K562 (cell line): ENCODE measurements around the gene CACNB2. TPM values are rescaled to one million over a fixed set of nuclear protein-coding genes. Genes with fewer than 3 reads are reported as not detected.

Experiments
- ATAC-seq: fragments of 200-7000 bp; cut with Tn5 transposase; 3 replicates; pipeline ENCODE4 v1.9.1; 2020; ENCODE audit warnings: moderate library complexity
- BruUV-seq: library from RNA; stranded (reverse); fragments of 400-500 nt; replicated peaks from 2 replicates; lab custom pipeline; 2021; lab: Mats Ljungman, UMichigan
- CTCF ChIA-PET: fragments of 300-600 bp; formaldehyde crosslinking; extraction: SDS; loops from one replicate; lab custom pipeline; 2021; ENCODE audit warnings: low intra/inter-chr PET ratio; lab: Yijun Ruan, JAX
- POLR2A ChIA-PET: fragments of 300-600, 350-650 bp; sonication (Branson Sonifier 250); formaldehyde crosslinking; extraction: SDS; loops from one replicate; lab custom pipeline; 2021; ENCODE audit warnings: antibody characterized with exemption, inconsistent platforms; lab: Yijun Ruan, JAX
- DNase-seq, 4 experiments: peaks; one replicate each; pipeline versions ENCODE4 v3.0.0 to v3.0.0-alpha.2; 2011 to 2018; ENCODE audit warnings: low spot score in 3 of 4, mixed read lengths in 3 of 4; ENCODE audit errors: extremely low read depth in 1 of 4
- FAIRE-seq: peaks from 2 replicates; lab custom pipeline; 2011; peaks lifted over from hg19 to GRCh38; lab: Jason Lieb, UNC
- H2AFZ ChIP-seq: 2 replicates; pipeline ENCODE4 v1.6.0; 2011; ENCODE audit warnings: low read depth, low read length, control low read depth, inconsistent platforms
- H3K27ac ChIP-seq: fragments of 200-600 bp; 3 replicates; pipeline ENCODE4 v1.8.0; 2011; ENCODE audit warnings: low read depth, mild to moderate bottlenecking, control low read depth, inconsistent platforms, low read length, moderate library complexity, mixed read lengths; ENCODE audit errors: extremely low read depth
- H3K27me3 ChIP-seq, 2 experiments: fragments of 300-600 bp in 1 of 2; 2 replicates in 1 of 2; 3 replicates in 1 of 2; pipeline versions ENCODE4 v1.6.0 to v1.8.0; 2011; ENCODE audit warnings: inconsistent platforms in 2 of 2, low read length in 2 of 2, mild to moderate bottlenecking in 1 of 2, mixed read lengths in 1 of 2, moderate library complexity in 1 of 2; ENCODE audit not compliant: control insufficient read depth in 2 of 2, insufficient read depth in 2 of 2
- H3K36me3 ChIP-seq: fragments of 300-600 bp; 3 replicates; pipeline ENCODE4 v1.8.0; 2011; ENCODE audit warnings: mild to moderate bottlenecking, low read length, inconsistent platforms; ENCODE audit not compliant: control insufficient read depth, insufficient read depth
- H3K4me1 ChIP-seq, 2 experiments: fragments of 200-600 bp in 1 of 2; replicated peaks in 1 of 2; 2 replicates in 1 of 2; 3 replicates in 1 of 2; pipeline versions ENCODE4 v1.5.1 to v1.8.0; 2011; ENCODE audit warnings: inconsistent platforms in 2 of 2, low read length in 2 of 2, mild to moderate bottlenecking in 1 of 2, mixed read lengths in 1 of 2, moderate library complexity in 1 of 2; ENCODE audit not compliant: control insufficient read depth in 2 of 2, insufficient read depth in 2 of 2
- H3K4me2 ChIP-seq: 2 replicates; pipeline ENCODE4 v1.6.1; 2011; ENCODE audit warnings: low read length, control low read depth, inconsistent platforms, mixed read lengths; ENCODE audit not compliant: insufficient read depth
- H3K4me3 ChIP-seq: fragments of 200-600 bp; sonication (generic), shearing (Covaris generic); 2 replicates; pipeline ENCODE4 v1.5.1; 2016; ENCODE audit warnings: control low read depth, inconsistent platforms
- H3K79me2 ChIP-seq: fragments of 200-600 bp; 3 replicates; pipeline ENCODE4 v1.8.0; 2011; ENCODE audit warnings: low read length, inconsistent platforms; ENCODE audit not compliant: control insufficient read depth, insufficient read depth
- H3K9ac ChIP-seq, 2 experiments: 2 replicates each; pipeline versions ENCODE4 v1.6.0 to v1.6.1; 2011; ENCODE audit warnings: low read depth in 2 of 2, low read length in 2 of 2, control low read depth in 1 of 2, inconsistent platforms in 1 of 2, mild to moderate bottlenecking in 1 of 2, mixed read lengths in 1 of 2; ENCODE audit not compliant: insufficient read depth in 1 of 2
- H3K9me1 ChIP-seq: one replicate; pipeline ENCODE4 v1.6.0; 2011; ENCODE audit warnings: inconsistent platforms, mild to moderate bottlenecking, low read length, moderate library complexity; ENCODE audit not compliant: control insufficient read depth, insufficient read depth
- H3K9me3 ChIP-seq: replicated peaks from 2 replicates; pipeline ENCODE4 v1.5.1; 2011; ENCODE audit warnings: low read depth, low read length, inconsistent platforms; ENCODE audit not compliant: control insufficient read depth, insufficient read depth
- H4K20me1 ChIP-seq: replicated peaks from 2 replicates; pipeline ENCODE4 v1.6.1; 2011; ENCODE audit warnings: low read length, inconsistent platforms, mixed read lengths; ENCODE audit not compliant: control insufficient read depth, insufficient read depth
- CBX8 ChIP-seq: fragments of 200-600 bp; sonication (generic); IDR thresholded peaks from 2 replicates; pipeline ENCODE4 v1.6.1; 2012; ENCODE audit warnings: borderline replicate concordance, mixed run types, low read depth, mild to moderate bottlenecking, moderate library complexity, mixed read lengths, low read length, control low read depth, inconsistent platforms; ENCODE audit not compliant: poor library complexity, severe bottlenecking; ENCODE audit errors: extremely low read depth
- EP400 ChIP-seq: fragments of 450-650 bp; IDR thresholded peaks from 2 replicates; pipeline ENCODE4 v1.6.1; 2017; ENCODE audit warnings: antibody characterized with exemption, mild to moderate bottlenecking, moderate library complexity
- NFE2 ChIP-seq: IDR thresholded peaks from 2 replicates; pipeline ENCODE4 v1.6.1; 2014; ENCODE audit warnings: antibody characterized with exemption, low read depth
- NONO ChIP-seq, 2 experiments: fragments of 200-400 bp in 1 of 2; fragments of 450-650 bp in 1 of 2; formaldehyde crosslinking in 1 of 2; IDR thresholded peaks; 2 replicates each; pipeline ENCODE4 v1.6.1; 2017; ENCODE audit warnings: low read depth in 2 of 2, mild to moderate bottlenecking in 2 of 2, moderate library complexity in 2 of 2, low read length in 1 of 2
- RAD21 ChIP-seq, 2 experiments: fragments of 250-450 bp in 1 of 2; fragments of 450-650 bp in 1 of 2; sonication (Bioruptor Pico) in 1 of 2; formaldehyde crosslinking in 1 of 2; IDR thresholded peaks in 1 of 2; conservative IDR thresholded peaks in 1 of 2; 2 replicates each; pipeline versions ENCODE4 v1.4.0 to v1.8.0; 2020 to 2022; ENCODE audit warnings: mild to moderate bottlenecking in 2 of 2, moderate library complexity in 1 of 2
- RBM25 ChIP-seq: fragments of 200-400 bp; formaldehyde crosslinking; IDR thresholded peaks from 2 replicates; pipeline ENCODE4 v1.6.1; 2018; ENCODE audit warnings: low read length, low read depth, moderate library complexity; ENCODE audit not compliant: severe bottlenecking
- RFX5 ChIP-seq: IDR thresholded peaks from 2 replicates; pipeline ENCODE4 v1.6.1; 2011; ENCODE audit warnings: low read depth, mild to moderate bottlenecking, improper control_type of control experiment, low read length
- SMARCA4 ChIP-seq: fragments of 450-650 bp; IDR thresholded peaks from 2 replicates; pipeline ENCODE4 v1.6.1; 2016
- SUPT5H ChIP-seq: fragments of 450-650 bp; IDR thresholded peaks from 2 replicates; pipeline ENCODE4 v1.6.1; 2016
- TAF15 ChIP-seq: fragments of 200-400 bp; formaldehyde crosslinking; IDR thresholded peaks from 2 replicates; pipeline ENCODE4 v1.6.1; 2017; ENCODE audit warnings: mild to moderate bottlenecking, low read depth, low read length, moderate library complexity
- ZBTB1 ChIP-seq: sonication (generic); formaldehyde crosslinking; IDR thresholded peaks from 2 replicates; pipeline ENCODE4 v1.8.1; 2023; ENCODE audit warnings: missing genetic modification reagents, low read depth, mild to moderate bottlenecking, borderline replicate concordance
- ZNF253 ChIP-seq: fragments of 250-450 bp; sonication (Bioruptor Pico); conservative IDR thresholded peaks from 2 replicates; pipeline ENCODE4 v1.6.1; 2021; ENCODE audit warnings: mild to moderate bottlenecking
- ZNF408 ChIP-seq: fragments of 250-450 bp; sonication (Bioruptor Pico); IDR thresholded peaks from 2 replicates; pipeline ENCODE4 v1.4.0; 2020; ENCODE audit warnings: low read depth, mild to moderate bottlenecking, moderate library complexity
- ZNF75A ChIP-seq: fragments of 450-650 bp; formaldehyde crosslinking; IDR thresholded peaks from 2 replicates; pipeline ENCODE4 v1.4.0; 2020; ENCODE audit warnings: mild to moderate bottlenecking
- WGBS: fragments of 100-300 bp; shearing (Covaris generic); methylation state at CpG from one replicate; pipeline ENCODE4 v1.1.6; 2016; ENCODE audit warnings: low coverage, mixed read lengths; ENCODE audit not compliant: insufficient coverage; ENCODE audit errors: missing lambda C conversion rate; 5-methylcytosine and 5-hydroxymethylcytosine counted together
- in situ Hi-C: fragments of 300-500 bp; cut with MboI; formaldehyde crosslinking; loops from 4 replicates; pipeline ENCODE4 v1.15.0; 2018; ENCODE audit warnings: inconsistent platforms, mixed read lengths
- intact Hi-C: fragments of 100-400 bp; cut with micrococcal nuclease; formaldehyde crosslinking; loops from 2 replicates; pipeline ENCODE4 v1.14.2; 2022
- polyA plus RNA-seq, 8 experiments: library from polyadenylated mRNA; depleted of rRNA in 4 of 8; stranded (reverse) in 5 of 8; unstranded in 3 of 8; fragments of >200 nt; fragmentation: Nextera tagmentation in 2 of 8; fragmentation: Illumina TruSeq in 1 of 8; extraction: Ambion mirVana in 2 of 8; extraction: Trizol in 1 of 8; gene quantifications; 2 replicates each; pipeline versions ENCODE4 v1.2.1 to v1.2.3, GENCODE V29; 2011 to 2014; ENCODE audit warnings: inconsistent platforms in 1 of 8, missing spikeins in 1 of 8
- total RNA-seq, 7 experiments: library from RNA; depleted of rRNA in 6 of 7; stranded (reverse); fragments of >200 nt in 6 of 7; fragmentation: Illumina TruSeq in 2 of 7; extraction: Trizol in 2 of 7; gene quantifications; 2 replicates each; pipeline versions ENCODE4 v1.2.1 to v1.2.3, GENCODE V29; 2011 to 2021; ENCODE audit warnings: low replicate concordance in 1 of 7
- TF ChIP-seq, protein P1 (sequence below): IDR thresholded peaks from 2 replicates; pipeline ENCODE4 v1.6.1; 2011; ENCODE audit warnings: borderline replicate concordance, low read depth, mild to moderate bottlenecking, moderate library complexity, low read length; ENCODE audit not compliant: insufficient read depth, poor library complexity, severe bottlenecking
- TF ChIP-seq, protein P2 (sequence below): fragments of 250-450 bp; sonication (Bioruptor Pico); IDR thresholded peaks from 2 replicates; pipeline ENCODE4 v1.4.0; 2020; ENCODE audit warnings: mild to moderate bottlenecking, moderate library complexity
- TF ChIP-seq, protein P3 (sequence below): sonication (generic); formaldehyde crosslinking; IDR thresholded peaks from 2 replicates; pipeline ENCODE4 v1.8.1; 2023; ENCODE audit warnings: mild to moderate bottlenecking, missing genetic modification reagents

The CACNB2 gene
- total and polyA plus RNA-seq, 9 of the 15 experiments (the other 6 are each of a cell fraction or from before 2014, with no cell fraction given) = 1.8 to 2.2 TPM; not detected in 7

GRCh38 chr10:18319628-18320027 lies 179.4 kb downstream of the CACNB2 start:
- ATAC-seq = no peak
- no peaks in the 10 kb centered on the region for H3K9me1 ChIP-seq
- H3K9ac ChIP-seq = no peak overlapping the region
- H3K9me3 ChIP-seq = no peaks in the 10 kb centered on the region
- TF ChIP-seq ZNF408 = no peak
- no peak for TF ChIP-seq ZNF253
- no peak for TF ChIP-seq RAD21 (CRISPR knock-in tag; conservative IDR thresholded peaks at IDR 0.05 in 1 of 2, IDR thresholded peaks at IDR 0.05 in 1 of 2)
- no peak for TF ChIP-seq NFE2
- no peak for TF ChIP-seq TAF15
- TF ChIP-seq SMARCA4 = no peak
- no peak for TF ChIP-seq NONO (IDR thresholded peaks at IDR 0.05; ENCODE audit: low read depth in 2 of 2, low read length in 1 of 2)
- TF ChIP-seq ZNF75A (CRISPR knock-in tag) = no peak
- no peak for TF ChIP-seq RFX5
- TF ChIP-seq RBM25 = no peak
- TF ChIP-seq ZBTB1 (CRISPR knock-in tag) = no peak
- TF ChIP-seq, protein P1, sequence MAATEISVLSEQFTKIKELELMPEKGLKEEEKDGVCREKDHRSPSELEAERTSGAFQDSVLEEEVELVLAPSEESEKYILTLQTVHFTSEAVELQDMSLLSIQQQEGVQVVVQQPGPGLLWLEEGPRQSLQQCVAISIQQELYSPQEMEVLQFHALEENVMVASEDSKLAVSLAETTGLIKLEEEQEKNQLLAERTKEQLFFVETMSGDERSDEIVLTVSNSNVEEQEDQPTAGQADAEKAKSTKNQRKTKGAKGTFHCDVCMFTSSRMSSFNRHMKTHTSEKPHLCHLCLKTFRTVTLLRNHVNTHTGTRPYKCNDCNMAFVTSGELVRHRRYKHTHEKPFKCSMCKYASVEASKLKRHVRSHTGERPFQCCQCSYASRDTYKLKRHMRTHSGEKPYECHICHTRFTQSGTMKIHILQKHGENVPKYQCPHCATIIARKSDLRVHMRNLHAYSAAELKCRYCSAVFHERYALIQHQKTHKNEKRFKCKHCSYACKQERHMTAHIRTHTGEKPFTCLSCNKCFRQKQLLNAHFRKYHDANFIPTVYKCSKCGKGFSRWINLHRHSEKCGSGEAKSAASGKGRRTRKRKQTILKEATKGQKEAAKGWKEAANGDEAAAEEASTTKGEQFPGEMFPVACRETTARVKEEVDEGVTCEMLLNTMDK = no peak
- TF ChIP-seq CBX8 = no peak
- TF ChIP-seq, protein P2, sequence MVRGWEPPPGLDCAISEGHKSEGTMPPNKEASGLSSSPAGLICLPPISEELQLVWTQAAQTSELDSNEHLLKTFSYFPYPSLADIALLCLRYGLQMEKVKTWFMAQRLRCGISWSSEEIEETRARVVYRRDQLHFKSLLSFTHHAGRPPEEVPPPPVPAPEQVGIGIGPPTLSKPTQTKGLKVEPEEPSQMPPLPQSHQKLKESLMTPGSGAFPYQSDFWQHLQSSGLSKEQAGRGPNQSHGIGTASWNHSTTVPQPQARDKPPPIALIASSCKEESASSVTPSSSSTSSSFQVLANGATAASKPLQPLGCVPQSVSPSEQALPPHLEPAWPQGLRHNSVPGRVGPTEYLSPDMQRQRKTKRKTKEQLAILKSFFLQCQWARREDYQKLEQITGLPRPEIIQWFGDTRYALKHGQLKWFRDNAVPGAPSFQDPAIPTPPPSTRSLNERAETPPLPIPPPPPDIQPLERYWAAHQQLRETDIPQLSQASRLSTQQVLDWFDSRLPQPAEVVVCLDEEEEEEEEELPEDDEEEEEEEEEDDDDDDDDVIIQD = no peak
- TF ChIP-seq EP400 = no peak
- TF ChIP-seq, protein P3, sequence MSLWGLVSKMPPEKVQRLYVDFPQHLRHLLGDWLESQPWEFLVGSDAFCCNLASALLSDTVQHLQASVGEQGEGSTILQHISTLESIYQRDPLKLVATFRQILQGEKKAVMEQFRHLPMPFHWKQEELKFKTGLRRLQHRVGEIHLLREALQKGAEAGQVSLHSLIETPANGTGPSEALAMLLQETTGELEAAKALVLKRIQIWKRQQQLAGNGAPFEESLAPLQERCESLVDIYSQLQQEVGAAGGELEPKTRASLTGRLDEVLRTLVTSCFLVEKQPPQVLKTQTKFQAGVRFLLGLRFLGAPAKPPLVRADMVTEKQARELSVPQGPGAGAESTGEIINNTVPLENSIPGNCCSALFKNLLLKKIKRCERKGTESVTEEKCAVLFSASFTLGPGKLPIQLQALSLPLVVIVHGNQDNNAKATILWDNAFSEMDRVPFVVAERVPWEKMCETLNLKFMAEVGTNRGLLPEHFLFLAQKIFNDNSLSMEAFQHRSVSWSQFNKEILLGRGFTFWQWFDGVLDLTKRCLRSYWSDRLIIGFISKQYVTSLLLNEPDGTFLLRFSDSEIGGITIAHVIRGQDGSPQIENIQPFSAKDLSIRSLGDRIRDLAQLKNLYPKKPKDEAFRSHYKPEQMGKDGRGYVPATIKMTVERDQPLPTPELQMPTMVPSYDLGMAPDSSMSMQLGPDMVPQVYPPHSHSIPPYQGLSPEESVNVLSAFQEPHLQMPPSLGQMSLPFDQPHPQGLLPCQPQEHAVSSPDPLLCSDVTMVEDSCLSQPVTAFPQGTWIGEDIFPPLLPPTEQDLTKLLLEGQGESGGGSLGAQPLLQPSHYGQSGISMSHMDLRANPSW (CRISPR knock-in tag) = no peak
- TF ChIP-seq SUPT5H = no peak
- TF ChIP-seq, all 486 proteins: peak for 0
- Histone ChIP-seq H3K36me3 (no peaks in the 10 kb centered on the region), H2AFZ (no peak overlapping the region), H3K27me3 (no peaks in the 10 kb centered on the region), H3K4me2 (no peak overlapping the region), H3K27ac (no peak overlapping the region), H3K4me1 (no peaks in the 10 kb centered on the region), H3K4me3 (no peak overlapping the region), H3K79me2 (no peaks in the 10 kb centered on the region), H4K20me1 (no peaks in the 10 kb centered on the region)
- FAIRE-seq = no peak
- POLR2A ChIA-PET = no interaction called here
- CTCF ChIA-PET = no interaction called here
- in situ Hi-C loops (no loop called here), intact Hi-C loops (no loop called here)
- 3% methylated on average over 3 of the region's 3 CpGs for WGBS
- no peak for DNase-seq
- BruUV-seq = no TSS peak
